GM19035 (cell line): Measurements from ENCODE around the gene CHST5.

Experiments
- ATAC-seq: cut with Tn5 transposase; IDR thresholded peaks from one replicate; pipeline ENCODE4 v1.9.1; 2021; ENCODE audit not compliant: unreplicated experiment

CHST5 gene

DNA sequence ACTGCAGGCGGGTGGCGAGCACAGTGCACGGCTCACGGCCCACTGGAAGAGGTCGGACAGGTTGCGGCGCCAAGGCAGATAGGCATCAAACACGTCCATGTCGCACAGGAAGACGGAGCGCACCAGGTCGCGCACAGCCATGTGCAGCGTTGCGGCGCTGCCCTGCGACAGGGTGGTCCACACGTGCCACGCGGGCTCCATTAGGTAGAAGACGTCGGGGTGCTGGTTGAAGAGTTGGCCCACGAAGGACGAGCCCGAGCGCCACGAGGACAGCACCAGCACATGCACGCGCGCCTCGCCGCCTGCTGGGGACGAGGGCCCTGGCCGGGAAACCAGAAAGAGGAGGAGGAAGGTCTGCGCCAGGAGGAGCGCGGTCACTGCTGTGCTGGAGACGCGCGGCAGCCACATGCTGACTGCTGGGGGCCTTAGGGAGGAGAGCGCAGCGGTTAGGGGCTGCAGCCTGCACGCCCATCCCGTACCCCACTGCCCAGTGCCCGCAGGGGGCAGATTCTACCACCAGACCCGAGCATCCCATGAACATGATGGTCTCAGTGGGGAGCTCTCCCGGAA lies 56.4 kb downstream of the CHST5 start:
- ATAC-seq: no peak
